ENCODE measurements around the gene SNX2.
"Not testable (repeated sequence)": the region's sequence is repeated elsewhere in the genome, so short reads cannot be mapped to it uniquely, and the experiment has no call there.

Gene SNX2

GRCh38 chr5:122844136-122844909 is 69.4 kb downstream of the SNX2 start:
- peaks cover 19% of the 10 kb centered on the region for H3K27me3 Mint-ChIP-seq
- H3K36me3 Mint-ChIP-seq (ENCODE audit: low read depth), result peaks cover 4% of the 10 kb centered on the region
- H3K4me1 Mint-ChIP-seq (ENCODE audit: low read depth), result peaks cover 27% of the 10 kb centered on the region
- H3K4me3 Mint-ChIP-seq, result peak overlapping the region; percentile 84
- no peaks in the 10 kb centered on the region for H3K9me3 Mint-ChIP-seq
- H3K27ac Mint-ChIP-seq, result peak overlapping the region; percentile 79

- Mint-ChIP-seq H3K27ac (peak overlapping the region; percentile 79), H3K27me3 (peaks cover 19% of the 10 kb centered on the region)
Observed at GRCh38 chr5:122844910-122845228, 70.0 kb downstream of the SNX2 start.

GRCh38 chr5:122845229-122846050 is 70.6 kb downstream of the SNX2 start, which contains the start of gene SNX24:
SNX24 (plus strand) TSS chr5:122845613; CDS start chr5:122845634, 21 bp downstream.
- Mint-ChIP-seq H3K4me1 (ENCODE audit: low read depth) (peaks cover 25% of the 10 kb centered on the region), H3K4me3 (peak within 1 kb of the TSS; percentile 84)

More at GRCh38 chr5:122844910-122845228, 70.0 kb downstream of the SNX2 start:
- peaks cover 4% of the 10 kb centered on the region for H3K36me3 Mint-ChIP-seq (ENCODE audit: low read depth)
- no peaks in the 10 kb centered on the region for H3K9me3 Mint-ChIP-seq
- H3K4me3 Mint-ChIP-seq, result peak overlapping the region; percentile 84
- H3K4me1 Mint-ChIP-seq (ENCODE audit: low read depth), result peaks cover 27% of the 10 kb centered on the region

GRCh38 chr5:122846051-122846550 is 71.2 kb downstream of the SNX2 start:
- Mint-ChIP-seq H3K27ac (peak overlapping the region; percentile 61), H3K36me3 (ENCODE audit: low read depth) (no peaks in the 10 kb centered on the region), H3K27me3 (peaks cover 13% of the 10 kb centered on the region), H3K4me3 (peak overlapping the region; percentile 71), H3K4me1 (ENCODE audit: low read depth) (peaks cover 22% of the 10 kb centered on the region), H3K9me3 (no peaks in the 10 kb centered on the region)

More at GRCh38 chr5:122845229-122846050, 70.6 kb downstream of the SNX2 start, which contains the start of gene SNX24:
- H3K27me3 Mint-ChIP-seq, result peaks cover 16% of the 10 kb centered on the region
- no peaks in the 10 kb centered on the region for H3K9me3 Mint-ChIP-seq
- peak within 1 kb of the TSS; percentile 79 for H3K27ac Mint-ChIP-seq
- peaks cover 1% of the 10 kb centered on the region for H3K36me3 Mint-ChIP-seq (ENCODE audit: low read depth)

- no peak overlapping the region for H3K27ac Mint-ChIP-seq
- H3K4me1 Mint-ChIP-seq (ENCODE audit: low read depth), result peaks cover 22% of the 10 kb centered on the region
- peaks cover 5% of the 10 kb centered on the region for H3K27me3 Mint-ChIP-seq
- H3K36me3 Mint-ChIP-seq (ENCODE audit: low read depth), result no peaks in the 10 kb centered on the region
- H3K4me3 Mint-ChIP-seq, result no peak overlapping the region
- H3K9me3 Mint-ChIP-seq, result no peaks in the 10 kb centered on the region
Observed at GRCh38 chr5:122847687-122848081, 72.8 kb downstream of the SNX2 start.

GRCh38 chr5:122849771-122850170 is 74.9 kb downstream of the SNX2 start:
- peaks cover 12% of the 10 kb centered on the region for H3K4me1 Mint-ChIP-seq (ENCODE audit: low read depth)
- no peak overlapping the region for H3K27ac Mint-ChIP-seq

GRCh38 chr5:122857538-122857937 is 82.7 kb downstream of the SNX2 start:
- not testable (repeated sequence) for H3K27me3 Mint-ChIP-seq; H3K4me1 Mint-ChIP-seq (ENCODE audit: low read depth); H3K36me3 Mint-ChIP-seq (ENCODE audit: low read depth); H3K9me3 Mint-ChIP-seq; H3K27ac Mint-ChIP-seq; H3K4me3 Mint-ChIP-seq

More at GRCh38 chr5:122849771-122850170, 74.9 kb downstream of the SNX2 start:
- peaks cover 5% of the 10 kb centered on the region for H3K27me3 Mint-ChIP-seq
- H3K9me3 Mint-ChIP-seq, result no peaks in the 10 kb centered on the region
- no peak overlapping the region for H3K4me3 Mint-ChIP-seq
- no peaks in the 10 kb centered on the region for H3K36me3 Mint-ChIP-seq (ENCODE audit: low read depth)

GRCh38 chr5:122858451-122858850 is 83.6 kb downstream of the SNX2 start:
- Mint-ChIP-seq H3K4me3 (no peak overlapping the region), H3K36me3 (ENCODE audit: low read depth) (peaks cover 4% of the 10 kb centered on the region), H3K27me3 (peaks cover 4% of the 10 kb centered on the region), H3K9me3 (no peaks in the 10 kb centered on the region), H3K27ac (no peak overlapping the region), H3K4me1 (ENCODE audit: low read depth) (no peaks in the 10 kb centered on the region)

- Mint-ChIP-seq H3K4me3 (no peak overlapping the region), H3K27me3 (peaks cover 4% of the 10 kb centered on the region), H3K27ac (no peak overlapping the region)
Observed at GRCh38 chr5:122863240-122863639, 88.4 kb downstream of the SNX2 start.

GRCh38 chr5:122863721-122864120 is 88.8 kb downstream of the SNX2 start:
- Mint-ChIP-seq H3K27ac (no peak overlapping the region), H3K9me3 (no peaks in the 10 kb centered on the region), H3K4me1 (ENCODE audit: low read depth) (no peaks in the 10 kb centered on the region), H3K4me3 (no peak overlapping the region), H3K27me3 (peaks cover 4% of the 10 kb centered on the region), H3K36me3 (ENCODE audit: low read depth) (no peaks in the 10 kb centered on the region)

More at GRCh38 chr5:122863240-122863639, 88.4 kb downstream of the SNX2 start:
- Mint-ChIP-seq H3K36me3 (ENCODE audit: low read depth) (no peaks in the 10 kb centered on the region), H3K9me3 (no peaks in the 10 kb centered on the region), H3K4me1 (ENCODE audit: low read depth) (no peaks in the 10 kb centered on the region)

- no peaks in the 10 kb centered on the region for H3K36me3 Mint-ChIP-seq (ENCODE audit: low read depth)
- H3K27ac Mint-ChIP-seq, result no peak overlapping the region
- H3K4me3 Mint-ChIP-seq, result no peak overlapping the region
- no peaks in the 10 kb centered on the region for H3K4me1 Mint-ChIP-seq (ENCODE audit: low read depth)
- H3K27me3 Mint-ChIP-seq, result peaks cover 4% of the 10 kb centered on the region
- H3K9me3 Mint-ChIP-seq, result no peaks in the 10 kb centered on the region
Observed at GRCh38 chr5:122864400-122864799, 89.5 kb downstream of the SNX2 start.

- no peaks in the 10 kb centered on the region for H3K4me1 Mint-ChIP-seq (ENCODE audit: low read depth)
- no peak overlapping the region for H3K27ac Mint-ChIP-seq
- no peaks in the 10 kb centered on the region for H3K36me3 Mint-ChIP-seq (ENCODE audit: low read depth)
- no peaks in the 10 kb centered on the region for H3K9me3 Mint-ChIP-seq
- H3K27me3 Mint-ChIP-seq, result peaks cover 4% of the 10 kb centered on the region
- H3K4me3 Mint-ChIP-seq, result no peak overlapping the region
Observed at GRCh38 chr5:122864842-122865241, 90.0 kb downstream of the SNX2 start.

- Mint-ChIP-seq H3K27me3 (no peaks in the 10 kb centered on the region), H3K4me1 (ENCODE audit: low read depth) (no peaks in the 10 kb centered on the region), H3K9me3 (no peaks in the 10 kb centered on the region), H3K27ac (no peak overlapping the region), H3K4me3 (no peak overlapping the region), H3K36me3 (ENCODE audit: low read depth) (no peaks in the 10 kb centered on the region)
Observed at GRCh38 chr5:122870219-122870856, 95.5 kb downstream of the SNX2 start.

- Mint-ChIP-seq H3K27ac (no peak overlapping the region), H3K9me3 (no peaks in the 10 kb centered on the region), H3K36me3 (ENCODE audit: low read depth) (no peaks in the 10 kb centered on the region), H3K4me3 (no peak overlapping the region), H3K27me3 (no peaks in the 10 kb centered on the region), H3K4me1 (ENCODE audit: low read depth) (no peaks in the 10 kb centered on the region)
Observed at GRCh38 chr5:122871661-122872060, 96.8 kb downstream of the SNX2 start.

Measured in stimulated activated naive CD8-positive, alpha-beta T cell treated with anti-CD3 and anti-CD28 coated beads, Interleukin-15, Interleukin-2, amounts not matched to agents 100 ng/mL and 50 ng/mL, for 24 hours (primary cell).